ENCODE results near the gene RUNX2.
"Not testable (repeated sequence)": the region's sequence is repeated elsewhere in the genome, so short reads cannot be mapped to it uniquely, and the experiment has no call there.

The RUNX2 gene

GRCh38 chr6:45327956-45328522, at the start of gene RUNX2:
RUNX2 (plus strand) TSS chr6:45328330; CDS start chr6:45328727, 397 bp downstream.
- DNase-seq, result no peak

- DNase-seq, result no peak
These were observed 49.8 kb upstream of the RUNX2 start for GRCh38 chr6:45278367-45278766.

- DNase-seq, result not testable (repeated sequence)
These were observed 41.4 kb upstream of the RUNX2 start for GRCh38 chr6:45286707-45287106.

- DNase-seq, result no peak
These were observed 38.2 kb upstream of the RUNX2 start for GRCh38 chr6:45289751-45290514.

GRCh38 chr6:45293306-45293705, 34.8 kb upstream of the RUNX2 start:
- no peak for DNase-seq

- not testable (repeated sequence) for DNase-seq
These were observed 33.9 kb upstream of the RUNX2 start for GRCh38 chr6:45294065-45294701.

- no peak for DNase-seq
These were observed 30.8 kb upstream of the RUNX2 start for GRCh38 chr6:45297320-45297719.

GRCh38 chr6:45299096-45299581, 29.0 kb upstream of the RUNX2 start:
- DNase-seq, result no peak

GRCh38 chr6:45300736-45301135, 27.4 kb upstream of the RUNX2 start:
- DNase-seq, result no peak

- DNase-seq, result no peak
These were observed 26.6 kb upstream of the RUNX2 start for GRCh38 chr6:45301348-45302142.

GRCh38 chr6:45302832-45303231, 25.3 kb upstream of the RUNX2 start:
- no peak for DNase-seq

GRCh38 chr6:45305546-45305945, 22.6 kb upstream of the RUNX2 start:
- no peak for DNase-seq

GRCh38 chr6:45310118-45310788, 17.9 kb upstream of the RUNX2 start:
- DNase-seq, result peak; percentile 58

- no peak for DNase-seq
These were observed 14.0 kb upstream of the RUNX2 start for GRCh38 chr6:45314146-45314545.

- no peak for DNase-seq
These were observed 7.8 kb upstream of the RUNX2 start for GRCh38 chr6:45320349-45320748.

GRCh38 chr6:45323656-45324224, 4.4 kb upstream of the RUNX2 start:
- DNase-seq, result no peak

GRCh38 chr6:45326698-45327417, 1.3 kb upstream of the RUNX2 start:
- DNase-seq, result no peak

GRCh38 chr6:45328523-45328922, 393 bp downstream of the RUNX2 start:
- no peak for DNase-seq

GRCh38 chr6:45344900-45345299, 16.8 kb downstream of the RUNX2 start:
- DNase-seq, result no peak

- DNase-seq, result no peak
These were observed 22.1 kb downstream of the RUNX2 start for GRCh38 chr6:45350186-45350710.

GRCh38 chr6:45351076-45351475, 22.9 kb downstream of the RUNX2 start:
- DNase-seq, result no peak
